CD14-positive monocyte (primary cell): ENCODE data around the gene SLC35F3. TPM values are rescaled to one million over a fixed set of nuclear protein-coding genes. Genes with fewer than 3 reads are reported as not detected.

ENCODE experiments used
- DNase-seq, 3 donors: peaks; one replicate each; pipeline ENCODE4 v3.0.0-alpha.2; 2011 to 2022
- H2AFZ ChIP-seq: 2 replicates; pipeline ENCODE4 v1.6.0; 2012; ENCODE audit warnings: mild to moderate bottlenecking, low read depth, low read length, inconsistent platforms; ENCODE audit not compliant: insufficient read depth, poor library complexity, severe bottlenecking
- H3K27ac ChIP-seq, 2 donors: 1 replicate in 1 of 2; 2 replicates in 1 of 2; pipeline ENCODE4 v1.5.1; 2012 to 2013; ENCODE audit warnings: low read length in 2 of 2, control low read depth in 1 of 2, inconsistent platforms in 1 of 2, low read depth in 1 of 2, mild to moderate bottlenecking in 1 of 2
- H3K27me3 ChIP-seq, 2 donors: one replicate each; pipeline versions ENCODE4 v1.6.0 to v1.6.1; 2011 to 2013; ENCODE audit warnings: low read length in 2 of 2; ENCODE audit not compliant: control insufficient read depth in 2 of 2, insufficient read depth in 2 of 2
- H3K36me3 ChIP-seq, 2 donors: replicated peaks in 1 of 2; 1 replicate in 1 of 2; 2 replicates in 1 of 2; pipeline versions ENCODE4 v1.5.1 to v1.6.1; 2012 to 2013; ENCODE audit warnings: low read length in 2 of 2, control low read depth in 1 of 2, inconsistent platforms in 1 of 2, mild to moderate bottlenecking in 1 of 2; ENCODE audit not compliant: insufficient read depth in 2 of 2, control insufficient read depth in 1 of 2
- H3K4me1 ChIP-seq, 2 donors: 1 replicate in 1 of 2; 2 replicates in 1 of 2; pipeline versions ENCODE4 v1.5.1 to v1.6.1; 2012 to 2013; ENCODE audit warnings: low read length in 2 of 2, control low read depth in 1 of 2, inconsistent platforms in 1 of 2, mild to moderate bottlenecking in 1 of 2, moderate library complexity in 1 of 2; ENCODE audit not compliant: insufficient read depth in 2 of 2, control insufficient read depth in 1 of 2
- H3K4me2 ChIP-seq: replicated peaks from 2 replicates; pipeline ENCODE3; 2012; ENCODE audit warnings: low read length, moderate library complexity, mild to moderate bottlenecking; ENCODE audit not compliant: poor library complexity, severe bottlenecking; ENCODE audit errors: extremely low read depth
- H3K4me3 ChIP-seq, 3 experiments: fragments of 200-600 bp in 1 of 3; sonication (generic) in 1 of 3; replicated peaks in 1 of 3; 1 replicate in 2 of 3; 2 replicates in 1 of 3; pipeline ENCODE4 v1.5.1; 2011 to 2013; ENCODE audit warnings: low read length in 3 of 3, mild to moderate bottlenecking in 3 of 3, control low read depth in 2 of 3, low read depth in 2 of 3, inconsistent platforms in 1 of 3, moderate library complexity in 1 of 3
- H3K79me2 ChIP-seq: 2 replicates; pipeline ENCODE4 v1.6.0; 2012; ENCODE audit warnings: mild to moderate bottlenecking, control low read depth, inconsistent platforms, low read length, moderate library complexity; ENCODE audit not compliant: insufficient read depth
- H3K9ac ChIP-seq: 2 replicates; pipeline ENCODE4 v1.6.0; 2017; ENCODE audit warnings: low read length, mild to moderate bottlenecking; ENCODE audit not compliant: insufficient read depth, poor library complexity, severe bottlenecking
- H3K9me3 ChIP-seq, 2 donors: replicated peaks in 1 of 2; 1 replicate in 1 of 2; 2 replicates in 1 of 2; pipeline versions ENCODE4 v1.5.1 to v1.6.1; 2012 to 2013; ENCODE audit warnings: low read length in 2 of 2, control low read depth in 1 of 2; ENCODE audit not compliant: control insufficient read depth in 1 of 2, insufficient read depth in 1 of 2
- H4K20me1 ChIP-seq: 2 replicates; pipeline ENCODE4 v1.6.0; 2012; ENCODE audit warnings: mild to moderate bottlenecking, low read length, control low read depth, moderate library complexity; ENCODE audit not compliant: insufficient read depth
- H3K27ac Mint-ChIP-seq, 7 donors: one replicate each; pipeline ENCODE4 v1.8.0; 2020; ENCODE audit warnings: mild to moderate bottlenecking in 7 of 7, mixed read lengths in 7 of 7, moderate library complexity in 6 of 7, inconsistent platforms in 2 of 7
- H3K27me3 Mint-ChIP-seq, 3 donors: one replicate each; pipeline ENCODE4 v1.8.0; 2021 to 2022; ENCODE audit warnings: low read depth in 3 of 3, mild to moderate bottlenecking in 3 of 3, mixed read lengths in 3 of 3, moderate library complexity in 3 of 3, inconsistent platforms in 1 of 3
- H3K36me3 Mint-ChIP-seq, 2 donors: one replicate each; pipeline ENCODE4 v1.8.0; 2020; ENCODE audit warnings: mixed read lengths in 2 of 2, inconsistent platforms in 1 of 2, mild to moderate bottlenecking in 1 of 2
- H3K4me1 Mint-ChIP-seq: one replicate; pipeline ENCODE4 v1.8.0; 2020; ENCODE audit warnings: mild to moderate bottlenecking, mixed read lengths
- H3K4me3 Mint-ChIP-seq, 2 donors: one replicate each; pipeline ENCODE4 v1.8.0; 2020; ENCODE audit warnings: mild to moderate bottlenecking in 2 of 2, mixed read lengths in 2 of 2, moderate library complexity in 1 of 2
- H3K9me3 Mint-ChIP-seq, 7 donors: one replicate each; pipeline ENCODE4 v1.8.0; 2020 to 2022; ENCODE audit warnings: mixed read lengths in 7 of 7, mild to moderate bottlenecking in 6 of 7, moderate library complexity in 6 of 7, inconsistent platforms in 2 of 7
- CTCF ChIP-seq: fragments of 200-600 bp; IDR thresholded peaks from one replicate; pipeline ENCODE4 v1.8.0; 2022; ENCODE audit warnings: antibody characterized with exemption, mild to moderate bottlenecking
- WGBS: methylation state at CpG from one replicate; pipeline ENCODE4 v1.1.5; 2013; ENCODE audit warnings: missing lambda C conversion rate; ENCODE audit not compliant: insufficient coverage; 5-methylcytosine and 5-hydroxymethylcytosine counted together
- intact Hi-C, 2 donors: fragments of 100-400 bp; cut with micrococcal nuclease; formaldehyde crosslinking; loops; one replicate each; pipeline versions ENCODE4 v1.15.0 to v1.15.1; 2023
- polyA plus RNA-seq, 3 donors: library from polyadenylated mRNA; depleted of rRNA in 1 of 3; unstranded in 2 of 3; stranded (reverse) in 1 of 3; fragments of 300-500 nt in 2 of 3; fragments of >200 nt in 1 of 3; fragmentation: Illumina TruSeq in 2 of 3; gene quantifications; 1 replicate in 2 of 3; 2 replicates in 1 of 3; pipeline ENCODE4 v1.2.3, GENCODE V29; 2012 to 2021

The SLC35F3 gene
- polyA plus RNA-seq, 3 donors, result 0.17 to 0.78 TPM; not detected in 1

DNA sequence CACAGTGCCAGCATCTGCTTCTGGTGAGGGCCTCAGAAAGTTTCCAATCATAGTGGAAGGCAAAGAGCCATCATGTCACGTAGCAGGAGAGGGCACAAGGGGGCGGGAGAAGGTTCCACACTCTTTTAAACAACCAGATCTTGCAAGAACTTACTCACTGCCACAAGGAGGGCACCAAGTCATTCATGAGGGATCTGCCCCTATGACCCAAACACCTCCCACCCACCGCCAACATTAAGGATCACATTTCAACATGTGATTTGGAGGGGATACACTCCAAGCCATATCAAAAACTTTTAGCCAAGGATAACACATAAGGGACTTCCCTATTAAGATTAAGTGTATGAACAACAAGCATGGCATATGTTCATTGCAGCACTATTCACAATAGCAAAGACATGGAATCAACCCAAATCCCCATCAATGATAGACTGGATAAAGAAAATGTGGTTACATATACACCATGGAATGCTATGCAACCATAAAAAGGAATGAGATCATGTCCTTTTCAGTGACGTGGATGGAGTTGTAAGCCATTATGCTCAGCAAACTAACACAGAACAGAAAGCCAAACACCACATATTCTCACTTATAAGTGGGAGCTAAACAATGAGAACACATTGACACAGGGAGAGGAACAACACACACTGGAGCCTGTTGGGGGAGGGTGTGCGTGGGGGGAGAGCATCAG lies 19.9 kb upstream of the SLC35F3 start:
- H3K4me3 Mint-ChIP-seq, result no peak overlapping the region
- peaks cover 2 to 4% (median 2%) of the 10 kb centered on the region in 3 donors for H3K27me3 Mint-ChIP-seq

More for the DNA sequence above, 19.9 kb upstream of the SLC35F3 start:
- Histone ChIP-seq H3K4me3 (no peak overlapping the region), H3K79me2 (no peaks in the 10 kb centered on the region), H3K9ac (no peak overlapping the region), H4K20me1 (no peaks in the 10 kb centered on the region), H3K4me2 (no peak overlapping the region), H3K27ac (no peak overlapping the region), H3K4me1 (no peaks in the 10 kb centered on the region), H3K36me3 (no peaks in the 10 kb centered on the region), H3K27me3 (no peaks in the 10 kb centered on the region), H2AFZ (no peak overlapping the region), H3K9me3 (peaks cover 0 to 2% of the 10 kb centered on the region in 2 donors)
- no peak overlapping the region for H3K27ac Mint-ChIP-seq
- peaks cover 2 to 13% (median 4%) of the 10 kb centered on the region in 7 donors for H3K9me3 Mint-ChIP-seq
- no peak for TF ChIP-seq CTCF
- no peaks in the 10 kb centered on the region for H3K4me1 Mint-ChIP-seq
- DNase-seq, result no peak
- intact Hi-C loops, result no loop called here
- no peaks in the 10 kb centered on the region for H3K36me3 Mint-ChIP-seq
- 60% methylated on average over 1 of the region's 5 CpGs for WGBS
